ENCODE measurements around the gene SPTY2D1. TPM values are rescaled to one million over a fixed set of nuclear protein-coding genes. Genes with fewer than 3 reads are reported as not detected.
"Not testable (repeated sequence)": the region's sequence is repeated elsewhere in the genome, so short reads cannot be mapped to it uniquely, and the experiment has no call there.

The SPTY2D1 gene
- total and polyA plus RNA-seq, 2 experiments from 2014 or later = 12.3 to 18.7 TPM

- no peaks in the 10 kb centered on the region for H3K36me3 ChIP-seq (ENCODE audit: low read depth)
- no peaks in the 10 kb centered on the region for H3K9me2 ChIP-seq (ENCODE audit: insufficient read depth)
- WGBS, 2 experiments (ENCODE audit: low coverage in 1 of 2, low lambda C conversion rate in 2 of 2, missing lambda C conversion rate in 2 of 2) = 63 to 68% methylated on average over 4 of the region's 4 CpGs
- H3K4me3 ChIP-seq = no peak overlapping the region
- H3F3A ChIP-seq (ENCODE audit: insufficient read depth) = no peaks in the 10 kb centered on the region
- in situ Hi-C loops (cut with MboI) = no loop called here
- no peak overlapping the region for H2AFZ ChIP-seq
- H3K4me2 ChIP-seq (ENCODE audit: unreplicated experiment) = no peak overlapping the region
- H4K20me1 ChIP-seq (ENCODE audit: insufficient read depth) = no peaks in the 10 kb centered on the region
- H3K79me2 ChIP-seq (ENCODE audit: insufficient read depth) = no peaks in the 10 kb centered on the region
- no peak overlapping the region for H3K9ac ChIP-seq
- DNase-seq = no peak
- no peaks in the 10 kb centered on the region for H3K4me1 ChIP-seq (ENCODE audit: insufficient read depth)
- H3K9me3 ChIP-seq (ENCODE audit: low read depth) = no peaks in the 10 kb centered on the region
- H3K27ac ChIP-seq = no peak overlapping the region
- TF ChIP-seq EZH2 (IDR thresholded peaks at IDR 0.05; ENCODE audit: insufficient read depth, poor library complexity, severe bottlenecking) (no peak), EZH2phosphoT487 (IDR thresholded peaks at IDR 0.05; ENCODE audit: insufficient read depth, low read depth) (no peak)
- no peaks in the 10 kb centered on the region for H3K27me3 ChIP-seq (replicated peaks; ENCODE audit: insufficient read depth)
Observed at GRCh38 chr11:18650353-18650752, 16.2 kb upstream of the SPTY2D1 start.

GRCh38 chr11:18643034-18643433 lies 8.9 kb upstream of the SPTY2D1 start:
- H3K9me3 ChIP-seq (ENCODE audit: low read depth); DNase-seq; H3K4me1 ChIP-seq (ENCODE audit: insufficient read depth); H4K20me1 ChIP-seq (ENCODE audit: insufficient read depth); H3K36me3 ChIP-seq (ENCODE audit: low read depth); H3K4me2 ChIP-seq (ENCODE audit: unreplicated experiment); H3K27me3 ChIP-seq (replicated peaks; ENCODE audit: insufficient read depth); H3K79me2 ChIP-seq (ENCODE audit: insufficient read depth); H3K4me3 ChIP-seq; H3F3A ChIP-seq (ENCODE audit: insufficient read depth); in situ Hi-C loops (cut with MboI); H2AFZ ChIP-seq; H3K27ac ChIP-seq; H3K9me2 ChIP-seq (ENCODE audit: insufficient read depth); H3K9ac ChIP-seq: not testable (repeated sequence)
- 49 to 57% methylated on average over 4 of the region's 4 CpGs for WGBS, 2 experiments (ENCODE audit: low coverage in 1 of 2, low lambda C conversion rate in 2 of 2, missing lambda C conversion rate in 2 of 2)

- Histone ChIP-seq H3K9ac (no peak overlapping the region), H3K27me3 (replicated peaks; ENCODE audit: insufficient read depth) (no peaks in the 10 kb centered on the region; the same call in 1 of the 2 replicates), H3K4me3 (no peak overlapping the region), H3K36me3 (ENCODE audit: low read depth) (no peaks in the 10 kb centered on the region), H3K27ac (no peak overlapping the region), H4K20me1 (ENCODE audit: insufficient read depth) (no peaks in the 10 kb centered on the region), H3K9me3 (ENCODE audit: low read depth) (no peaks in the 10 kb centered on the region), H3K4me1 (ENCODE audit: insufficient read depth) (no peaks in the 10 kb centered on the region), H2AFZ (no peak overlapping the region), H3K4me2 (ENCODE audit: unreplicated experiment) (no peak overlapping the region), H3F3A (ENCODE audit: insufficient read depth) (no peaks in the 10 kb centered on the region), H3K79me2 (ENCODE audit: insufficient read depth) (no peaks in the 10 kb centered on the region), H3K9me2 (ENCODE audit: insufficient read depth) (no peaks in the 10 kb centered on the region)
- WGBS, 2 experiments (ENCODE audit: low coverage in 1 of 2, low lambda C conversion rate in 2 of 2, missing lambda C conversion rate in 2 of 2) = 32 to 33% methylated on average over 1 of the region's 1 CpG
- in situ Hi-C loops (cut with MboI) = no loop called here
- no peak for DNase-seq
- TF ChIP-seq EZH2phosphoT487 (IDR thresholded peaks at IDR 0.05; ENCODE audit: insufficient read depth, low read depth) = no peak
- no peak for TF ChIP-seq EZH2 (IDR thresholded peaks at IDR 0.05; ENCODE audit: insufficient read depth, poor library complexity, severe bottlenecking)
Observed at GRCh38 chr11:18641677-18642076, 7.5 kb upstream of the SPTY2D1 start.

- DNase-seq = peak; percentile 63
- no peaks in the 10 kb centered on the region for H3K9me3 ChIP-seq (ENCODE audit: low read depth)
- H3K36me3 ChIP-seq (ENCODE audit: low read depth) = no peaks in the 10 kb centered on the region
- peak overlapping the region; percentile 96 for H3K9ac ChIP-seq
- peak overlapping the region; percentile 95 for H3K27ac ChIP-seq
- H3K9me2 ChIP-seq (ENCODE audit: insufficient read depth) = no peaks in the 10 kb centered on the region
- 0 out of 2 replicates have a peak, but pooled peaks cover 6% of the 10 kb centered on the region for H4K20me1 ChIP-seq (ENCODE audit: insufficient read depth)
- 4 to 5% methylated on average over 30 to 31 of the region's 31 CpGs for WGBS, 2 experiments (ENCODE audit: low coverage in 1 of 2, low lambda C conversion rate in 2 of 2, missing lambda C conversion rate in 2 of 2)
- H2AFZ ChIP-seq = peak overlapping the region; percentile 89
- H3K4me2 ChIP-seq (ENCODE audit: unreplicated experiment) = peak overlapping the region; percentile 91
- TF ChIP-seq EZH2phosphoT487 (IDR thresholded peaks at IDR 0.05; ENCODE audit: insufficient read depth, low read depth) (no peak), EZH2 (IDR thresholded peaks at IDR 0.05; ENCODE audit: insufficient read depth, poor library complexity, severe bottlenecking) (no peak)
- H3K27me3 ChIP-seq (replicated peaks; ENCODE audit: insufficient read depth) = no peaks in the 10 kb centered on the region
- in situ Hi-C loops (cut with MboI) = no loop called here
- peaks cover 9% of the 10 kb centered on the region for H3K4me1 ChIP-seq (ENCODE audit: insufficient read depth)
- H3F3A ChIP-seq (ENCODE audit: insufficient read depth) = peaks cover 5% of the 10 kb centered on the region
- peaks cover 56% of the 10 kb centered on the region for H3K79me2 ChIP-seq (ENCODE audit: insufficient read depth)
- H3K4me3 ChIP-seq = peak overlapping the region; percentile 97
Observed at GRCh38 chr11:18633256-18634139, 644 bp downstream of the SPTY2D1 start.

Measured in GM23248 (cell line).